SIG-M5 (cell line): ENCODE measurements around the gene TUBB2B.

ENCODE experiments used
- DNase-seq: peaks from one replicate; lab custom pipeline; 2025; lab: John Stamatoyannopoulos, UW

The TUBB2B gene

DNA sequence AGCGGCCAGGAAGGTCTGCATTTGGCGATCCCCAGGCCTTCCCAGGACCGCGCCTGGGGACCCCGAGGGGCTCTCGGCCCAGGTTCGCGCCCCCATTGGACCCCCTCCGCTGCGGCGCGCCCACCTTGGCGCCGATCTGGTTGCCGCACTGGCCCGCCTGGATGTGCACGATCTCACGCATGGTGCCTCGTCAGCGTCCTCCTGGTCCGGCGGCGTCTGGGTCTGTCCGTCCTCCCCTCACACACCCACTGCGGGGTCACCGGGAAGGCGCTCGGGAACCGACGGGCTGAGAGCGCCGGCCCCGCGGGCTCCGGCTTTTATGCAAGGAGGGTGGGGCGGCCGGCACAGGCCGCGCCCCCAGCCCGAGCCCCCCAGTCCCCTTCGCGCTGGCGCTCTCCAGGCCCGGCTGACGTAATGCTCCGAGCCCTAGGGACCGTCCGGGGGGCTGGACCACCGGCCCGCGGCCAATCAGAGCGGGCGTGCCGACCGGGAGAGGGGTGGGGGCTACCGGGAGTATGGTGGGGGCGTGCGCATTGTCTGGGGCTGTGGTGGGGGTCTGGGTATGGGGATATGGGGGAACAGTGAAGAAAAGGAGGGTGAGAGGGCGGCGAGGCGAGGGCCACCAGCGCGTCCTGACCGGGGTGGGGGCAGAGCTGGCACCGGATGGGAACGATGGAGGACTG, at the start of gene TUBB2B:
TUBB2B (minus strand) TSS at position 291 of the 683 bp plus-strand sequence; CDS start at position 181, 110 bp downstream.
- DNase-seq, result no peak

DNA sequence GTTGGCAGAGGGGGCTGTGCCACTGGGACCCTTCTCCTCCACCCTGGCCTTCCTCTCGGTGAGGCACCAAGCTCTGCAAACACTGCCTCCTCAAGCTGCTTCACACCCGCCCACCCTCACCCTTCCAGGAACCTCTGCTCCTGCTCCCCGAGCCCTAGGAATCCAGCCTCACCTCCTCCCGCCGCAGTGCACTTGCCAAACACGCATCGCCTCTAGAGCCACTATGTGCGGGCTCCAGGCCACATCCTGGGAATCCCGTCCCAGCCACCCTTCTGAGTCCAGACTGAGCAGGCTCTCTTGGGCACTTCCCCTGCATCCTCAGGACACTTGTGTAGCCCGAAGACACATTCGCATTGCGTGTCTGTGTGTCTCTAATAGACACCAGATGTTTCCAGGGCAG, 49.8 kb upstream of the TUBB2B start:
- no peak for DNase-seq

DNA sequence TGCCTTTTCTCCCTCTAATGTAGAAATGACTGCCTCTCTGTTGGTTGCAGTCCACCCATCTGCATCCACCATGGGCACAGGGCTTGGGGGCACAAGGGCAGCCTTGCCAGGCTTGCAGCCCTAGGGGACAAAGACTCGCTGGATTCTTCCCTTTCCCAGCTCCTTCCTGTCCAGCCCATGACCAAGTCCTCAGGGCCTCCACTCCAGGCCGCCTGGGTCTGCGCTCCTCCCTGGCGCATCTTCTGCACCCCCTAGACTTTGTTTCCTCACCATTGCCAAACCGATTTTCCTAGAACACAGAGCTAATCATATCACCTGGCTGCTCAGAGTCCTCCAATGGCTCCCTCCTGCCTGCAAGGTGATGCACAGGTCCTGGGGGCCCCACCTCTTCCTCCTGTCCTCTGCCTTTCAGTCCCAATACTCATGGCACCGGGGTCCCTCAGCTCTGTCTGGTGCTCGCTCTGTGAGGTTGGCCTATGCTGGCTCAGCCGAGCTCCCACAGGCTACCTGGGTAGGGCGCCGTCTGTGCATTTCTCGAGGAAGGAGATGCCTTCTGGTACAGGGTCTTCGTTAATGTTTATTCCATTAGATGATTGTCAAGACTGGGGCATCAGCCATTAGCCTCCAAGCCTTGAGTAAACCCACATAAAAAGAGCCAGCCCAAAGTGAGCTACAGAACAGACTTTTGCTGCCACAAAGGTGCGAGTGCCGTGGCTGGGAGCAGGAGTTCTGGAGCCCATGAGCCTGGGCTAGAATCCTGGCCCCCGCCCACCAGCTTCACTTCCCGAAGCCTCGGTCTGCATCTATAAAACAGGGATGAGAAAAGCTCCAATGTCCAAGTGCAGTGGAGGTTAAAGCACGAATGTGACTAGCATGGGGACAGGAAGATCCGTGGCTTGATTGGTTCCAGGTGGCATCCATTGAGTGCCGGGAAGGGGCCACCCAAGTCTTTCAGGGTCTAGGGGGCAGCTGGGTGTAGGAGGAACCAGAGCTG, 49.0 kb upstream of the TUBB2B start:
- no peak for DNase-seq

DNA sequence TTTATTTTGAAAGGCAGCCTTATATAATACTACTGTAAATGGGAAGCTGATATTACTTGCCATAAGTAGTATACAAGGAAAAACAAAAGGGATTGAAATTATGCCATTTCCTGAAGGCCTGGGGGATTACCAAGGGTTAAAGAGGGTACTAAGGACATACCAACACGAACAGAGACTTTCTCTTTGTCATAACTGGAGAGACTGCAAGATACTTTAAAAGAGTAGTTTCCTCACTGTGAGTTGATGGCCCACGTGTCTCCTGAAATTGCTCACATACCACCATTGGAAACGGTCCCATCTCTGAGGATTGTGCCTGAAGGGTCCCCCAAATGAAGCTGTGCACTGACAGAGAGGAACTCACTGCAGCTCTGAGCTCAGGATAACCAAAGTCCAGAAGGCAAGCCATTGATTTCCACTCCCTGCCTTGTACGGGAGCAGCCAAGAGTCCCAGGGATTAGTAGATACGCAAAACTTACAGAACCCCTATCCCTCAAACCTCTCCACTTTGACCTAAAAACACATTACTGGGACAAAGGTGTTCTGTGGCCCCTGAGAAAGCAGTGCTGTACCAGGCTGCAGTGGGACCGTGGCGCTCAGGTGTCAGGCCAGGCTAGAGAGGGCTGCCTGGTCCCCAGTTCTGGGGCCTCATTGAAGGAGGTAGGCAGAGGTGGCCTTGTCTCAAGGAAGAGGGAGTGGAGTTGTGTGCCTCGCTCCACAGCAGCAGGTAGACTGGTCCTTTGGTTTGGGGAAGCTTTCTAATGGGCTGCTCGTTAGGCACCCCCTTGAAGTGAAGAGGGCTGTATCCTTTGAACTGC, 46.5 kb upstream of the TUBB2B start:
- DNase-seq, result no peak

DNA sequence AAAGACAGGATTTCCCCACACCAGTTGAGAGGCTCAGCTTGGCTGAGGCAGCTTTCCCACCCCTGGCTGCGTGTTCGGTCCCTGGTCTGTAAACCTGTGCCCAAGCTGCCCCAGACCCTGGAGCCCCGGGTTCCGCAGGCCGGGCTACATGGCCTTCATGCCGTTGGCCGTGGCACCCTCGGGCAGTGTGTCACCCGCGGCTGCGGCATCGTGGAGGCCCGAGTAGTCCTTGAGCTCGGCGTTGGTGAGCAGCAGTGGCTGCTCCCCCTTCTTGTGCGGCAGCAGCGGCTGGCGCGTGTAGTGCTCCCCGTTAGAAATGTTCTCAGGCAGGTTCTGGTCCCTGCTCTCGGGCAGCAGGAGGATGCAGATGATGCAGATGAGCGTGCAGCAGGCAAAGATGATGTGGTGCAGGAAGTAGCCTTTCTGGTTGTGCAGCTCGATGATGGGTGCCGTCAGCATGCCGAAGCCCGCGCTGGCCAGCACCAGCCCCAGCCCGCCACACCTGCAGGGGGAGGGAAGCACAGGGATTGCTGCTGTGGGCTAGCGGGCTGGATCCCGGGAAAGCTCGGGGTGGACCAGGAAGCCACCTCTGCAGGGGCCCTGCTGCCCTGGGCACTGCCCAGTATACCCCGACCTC, 45.6 kb upstream of the TUBB2B start:
- DNase-seq, result no peak

- no peak for DNase-seq
Observed at GRCh38 chr6:3271756-3272155, 44.3 kb upstream of the TUBB2B start.

DNA sequence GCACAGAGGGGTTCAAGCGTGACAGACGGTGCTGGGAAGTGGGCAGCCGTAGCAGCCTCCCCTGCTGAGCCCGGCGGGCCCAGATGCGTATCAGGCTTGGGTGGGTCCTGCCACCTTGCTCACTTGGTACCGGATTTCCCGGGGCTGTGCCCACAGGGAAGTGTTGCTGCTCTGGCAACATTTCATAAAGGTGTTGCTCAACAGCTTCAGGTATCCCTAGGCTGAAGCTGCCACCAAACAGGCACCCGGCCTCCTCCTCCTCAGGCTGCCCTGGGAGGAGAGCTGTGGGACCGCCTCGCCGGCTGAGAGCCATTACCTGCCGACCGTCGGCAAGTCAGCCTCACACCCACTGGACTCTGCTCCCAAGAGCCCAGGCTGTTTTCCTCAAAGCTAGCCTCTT, 42.8 kb upstream of the TUBB2B start:
- DNase-seq, result no peak

- DNase-seq, result no peak
Observed at GRCh38 chr6:3269281-3269975, 42.0 kb upstream of the TUBB2B start.

GRCh38 chr6:3268680-3269079, 41.2 kb upstream of the TUBB2B start:
- DNase-seq, result no peak

DNA sequence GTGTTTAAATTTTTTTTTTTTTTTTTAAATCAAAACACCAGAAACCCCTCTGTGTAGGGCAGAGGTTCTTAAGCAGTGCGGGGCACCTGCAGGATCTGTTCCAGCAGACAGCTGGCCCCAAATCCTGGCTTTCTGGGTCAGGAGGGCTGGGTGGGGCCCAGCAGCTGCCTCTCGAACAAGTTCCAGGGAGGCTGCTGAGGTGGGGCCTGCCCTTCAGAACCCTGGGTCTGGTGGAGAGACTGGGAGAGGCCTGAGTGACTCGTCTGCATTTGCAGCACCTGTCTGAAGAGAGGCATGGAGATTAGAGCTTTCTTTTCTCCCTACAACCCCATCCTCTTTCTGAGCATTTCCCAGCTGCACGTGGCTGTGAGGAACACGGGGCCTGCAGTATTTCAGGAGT, 39.7 kb upstream of the TUBB2B start:
- no peak for DNase-seq

DNA sequence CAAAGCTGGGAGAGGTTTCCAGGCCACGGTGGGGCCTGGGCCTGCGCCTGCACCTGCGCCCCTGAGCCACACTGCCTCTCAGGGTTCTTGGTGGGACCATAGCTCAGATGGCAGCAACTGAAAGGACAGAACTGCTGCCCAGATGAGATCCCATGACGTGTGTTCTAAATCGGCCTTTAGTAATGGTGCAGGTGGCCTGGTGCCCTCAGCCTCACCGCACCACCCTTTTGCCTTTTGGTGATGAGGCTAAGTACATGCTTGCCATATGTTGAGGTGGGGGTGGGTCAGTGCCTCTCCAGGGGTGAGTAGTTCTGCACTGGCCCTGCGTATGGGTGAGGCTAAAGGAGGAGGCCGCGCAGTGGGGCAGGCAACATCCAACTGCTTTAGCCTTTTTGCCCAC, 38.7 kb upstream of the TUBB2B start:
- DNase-seq, result no peak

DNA sequence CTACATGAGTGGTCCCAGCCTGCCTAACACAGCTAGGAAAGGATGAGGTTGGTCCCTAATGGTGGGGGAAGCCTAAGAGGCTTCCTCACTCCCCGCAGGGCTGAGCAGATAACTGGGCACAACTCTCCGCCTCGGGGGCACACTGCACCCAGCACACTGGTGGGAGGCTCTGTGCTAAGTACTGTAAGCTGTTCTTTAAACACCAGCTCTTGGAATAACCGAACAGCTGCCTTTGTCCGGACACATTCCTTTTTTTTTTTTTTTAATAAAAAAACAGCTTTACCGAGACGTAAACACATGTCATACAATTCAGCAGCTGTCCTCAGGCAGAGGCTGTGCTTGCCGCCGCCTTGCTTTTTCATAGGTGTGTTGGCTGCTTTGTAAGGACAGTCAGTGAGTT, 38.2 kb upstream of the TUBB2B start:
- DNase-seq, result no peak

GRCh38 chr6:3264356-3264755, 36.9 kb upstream of the TUBB2B start:
- no peak for DNase-seq

DNA sequence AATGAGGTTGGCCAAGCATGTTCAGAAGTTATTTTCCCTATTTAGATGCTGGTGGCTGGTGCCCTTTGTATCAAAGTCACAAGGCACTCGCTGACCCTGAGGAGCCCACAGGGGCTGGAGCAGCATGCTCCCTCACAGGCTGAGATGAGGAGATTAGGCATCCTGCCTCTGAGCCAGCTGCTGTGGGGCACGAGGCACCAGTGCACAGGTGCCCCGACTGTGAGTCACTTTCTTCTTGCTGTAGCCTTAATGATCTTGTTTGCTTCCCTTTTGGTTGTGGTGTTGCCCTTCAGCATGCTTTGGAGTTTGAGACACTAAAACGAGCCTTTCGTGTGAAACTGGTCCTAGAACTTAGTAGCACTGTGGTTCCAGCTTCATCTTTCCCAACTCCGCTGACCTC, 35.6 kb upstream of the TUBB2B start:
- DNase-seq, result no peak

GRCh38 chr6:3261921-3262320, 34.5 kb upstream of the TUBB2B start:
- DNase-seq, result no peak

DNA sequence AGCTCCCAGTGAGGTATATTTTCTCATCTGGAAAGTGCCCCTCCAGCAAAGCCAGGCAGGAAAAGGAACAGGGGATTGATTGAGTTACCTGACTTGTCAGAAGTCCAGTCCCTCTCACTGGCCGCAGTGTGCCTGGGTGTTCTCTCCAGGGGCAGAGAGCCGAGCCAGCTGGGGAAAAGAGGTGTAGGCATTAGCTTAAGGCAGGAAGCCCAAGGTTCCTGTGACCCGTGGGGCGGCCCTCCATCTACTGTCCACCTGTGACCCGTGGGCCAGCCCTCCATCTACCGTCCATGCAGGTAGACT, 34.0 kb upstream of the TUBB2B start:
- no peak for DNase-seq

DNA sequence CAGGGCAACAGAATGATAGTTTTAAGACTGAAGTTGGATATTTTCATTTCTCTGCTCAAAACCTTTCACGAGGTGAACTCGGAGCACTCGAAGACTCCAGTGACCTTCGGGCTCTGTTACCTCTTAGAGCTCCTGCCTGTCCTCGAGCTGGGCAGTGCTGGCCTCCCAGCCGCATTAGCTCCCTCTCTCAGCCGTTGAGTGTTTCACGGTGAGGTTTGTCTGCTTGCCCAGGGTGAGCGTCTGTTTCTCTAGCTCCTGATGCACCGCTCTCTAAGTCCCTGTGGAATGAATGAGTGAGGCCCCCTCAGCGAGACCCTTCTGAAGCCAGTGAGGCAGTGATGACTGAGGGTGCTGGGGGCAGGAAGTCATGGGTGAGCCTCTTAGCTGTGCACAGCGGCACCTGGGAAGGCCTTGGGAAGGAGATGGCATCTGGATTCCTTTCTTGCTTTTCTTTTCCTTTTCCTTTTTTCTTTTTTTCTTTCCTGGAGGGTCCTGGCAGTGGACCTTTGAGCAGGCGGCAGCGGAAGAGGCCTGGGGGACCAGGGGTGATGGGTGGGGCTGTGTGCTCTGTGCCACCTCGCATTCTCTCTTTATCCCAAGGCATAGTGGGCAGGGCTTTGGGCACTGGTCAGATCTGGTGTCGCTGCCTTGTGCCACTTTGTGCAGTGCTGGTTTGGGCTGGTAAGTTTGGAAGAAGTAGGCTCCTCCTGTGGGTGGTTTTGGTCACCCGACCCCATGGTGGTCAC, 33.5 kb upstream of the TUBB2B start:
- no peak for DNase-seq

DNA sequence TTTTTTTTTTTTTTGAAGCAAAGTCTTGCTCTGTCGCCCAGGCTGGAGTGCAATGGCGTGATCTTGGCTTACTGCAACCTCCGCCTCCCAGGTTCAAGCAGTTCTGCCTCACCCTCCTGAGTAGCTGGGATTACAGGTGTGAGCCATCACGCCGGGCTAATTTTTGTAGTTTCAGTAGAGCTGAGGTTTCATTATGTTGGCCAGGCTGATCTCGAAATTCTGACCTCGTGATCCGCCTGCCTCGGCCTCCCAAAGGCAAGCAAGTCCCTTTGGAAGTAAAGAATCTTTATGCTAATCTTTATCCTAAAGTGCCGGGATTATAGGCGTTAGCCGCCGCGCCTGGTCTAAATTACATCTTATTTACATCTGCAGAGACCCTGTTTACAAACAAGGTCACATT, 32.8 kb upstream of the TUBB2B start:
- DNase-seq, result no peak

- no peak for DNase-seq
Observed at GRCh38 chr6:3259491-3259958, 32.1 kb upstream of the TUBB2B start.

GRCh38 chr6:3258720-3259490, 31.5 kb upstream of the TUBB2B start, which contains the start of gene PSMG4:
TSS of gene PSMG4 (plus strand) at chr6:3258947. CDS start at chr6:3259023, 76 bp downstream.
- no peak for DNase-seq
